NB4 (cell line): Measurements from ENCODE around the gene WTAP.

ENCODE experiments used
- CTCF ChIP-seq: IDR thresholded peaks from one replicate; pipeline ENCODE4 v1.5.1; 2012; ENCODE audit warnings: low read depth, low read length
- MYC ChIP-seq: IDR thresholded peaks from 2 replicates; pipeline ENCODE4 v1.6.1; 2011; ENCODE audit warnings: low read depth, low read length
- POLR2A ChIP-seq: IDR thresholded peaks from 2 replicates; pipeline ENCODE4 v1.6.1; 2011; ENCODE audit warnings: mild to moderate bottlenecking; ENCODE audit not compliant: insufficient read length; ENCODE audit errors: extremely low read depth
- TF ChIP-seq, protein P1 (sequence below): IDR thresholded peaks from 2 replicates; pipeline ENCODE4 v1.6.1; 2011; ENCODE audit warnings: low read depth, low read length

GRCh38 chr6:159691133-159691962, 36.0 kb upstream of the WTAP start:
- TF ChIP-seq MYC (no peak), CTCF (peak; percentile 68), POLR2A (no peak)
- TF ChIP-seq, protein P1, sequence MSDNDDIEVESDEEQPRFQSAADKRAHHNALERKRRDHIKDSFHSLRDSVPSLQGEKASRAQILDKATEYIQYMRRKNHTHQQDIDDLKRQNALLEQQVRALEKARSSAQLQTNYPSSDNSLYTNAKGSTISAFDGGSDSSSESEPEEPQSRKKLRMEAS, result no peak
